Activated CD4-positive, alpha-beta T cell treated with anti-CD3 and anti-CD28 coated beads, Interleukin-2, amount 50 U/mL, for 1 hour (primary cell): Measurements from ENCODE around the gene CENATAC.
"Not testable (repeated sequence)": the region's sequence is repeated elsewhere in the genome, so short reads cannot be mapped to it uniquely, and the experiment has no call there.

Experiments
- DNase-seq: peaks from one replicate; pipeline ENCODE4 v3.0.0-alpha.2; 2020

CENATAC gene

DNA sequence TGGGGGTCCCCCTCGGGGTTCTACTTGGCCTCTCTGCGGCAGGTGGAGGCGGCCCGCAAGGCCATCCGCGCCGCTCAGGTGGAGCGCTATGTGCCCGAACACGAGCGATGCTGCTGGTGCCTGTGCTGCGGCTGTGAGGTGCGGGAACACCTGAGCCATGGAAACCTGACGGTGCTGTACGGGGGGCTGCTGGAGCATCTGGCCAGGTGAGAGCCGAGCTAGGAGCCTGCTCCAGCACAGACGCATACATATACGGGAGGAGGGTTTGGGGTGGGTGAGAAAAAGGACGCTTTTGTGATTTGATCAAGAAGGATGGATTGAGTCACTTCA, 415 bp downstream of the CENATAC start:
- peak; percentile 11 for DNase-seq

DNA sequence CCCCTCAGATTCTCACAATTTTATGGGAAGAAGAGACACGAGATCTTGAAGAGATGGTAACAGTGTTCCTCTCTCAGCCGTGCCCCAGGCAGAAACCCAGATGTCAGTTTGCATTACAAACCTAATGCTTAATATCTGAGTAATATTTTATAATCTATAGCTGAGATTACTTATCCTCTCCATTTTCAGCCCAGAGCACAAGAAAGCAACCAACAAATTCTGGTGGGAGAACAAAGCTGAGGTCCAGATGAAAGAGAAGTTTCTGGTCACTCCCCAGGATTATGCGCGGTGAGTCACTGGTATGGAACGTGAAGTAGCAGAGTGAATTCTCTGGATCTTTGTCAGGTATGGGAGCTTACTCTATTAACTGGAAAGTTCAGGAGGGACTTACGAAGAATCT, 884 bp downstream of the CENATAC start:
- DNase-seq: no peak

GRCh38 chr11:119000906-119001305, 3.0 kb downstream of the CENATAC start:
- no peak for DNase-seq

DNA sequence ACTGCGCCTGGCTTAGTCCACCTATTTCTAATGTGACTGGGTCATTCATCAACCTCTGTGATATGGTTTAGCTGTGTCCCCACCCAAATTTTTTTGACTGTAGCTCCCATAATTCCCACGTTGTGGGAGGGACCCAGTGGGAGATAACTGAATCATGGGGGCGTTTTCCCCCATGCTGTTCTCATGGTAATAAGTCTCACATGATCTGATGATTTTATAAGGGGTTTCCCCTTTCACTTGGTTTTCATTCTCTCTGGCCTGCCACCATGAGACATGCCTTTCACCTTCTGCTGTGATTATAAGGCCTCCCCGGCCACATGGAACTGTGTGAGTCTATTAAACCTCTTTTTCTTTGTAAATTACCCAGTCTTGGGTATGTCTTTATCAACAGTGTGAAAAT, 8.7 kb downstream of the CENATAC start:
- no peak for DNase-seq

- no peak for DNase-seq
Observed at GRCh38 chr11:119011476-119012053, 13.6 kb downstream of the CENATAC start.

GRCh38 chr11:119012629-119013170, 14.8 kb downstream of the CENATAC start:
- no peak for DNase-seq

- DNase-seq: no peak
Observed at GRCh38 chr11:119014209-119014924, 16.4 kb downstream of the CENATAC start.

DNA sequence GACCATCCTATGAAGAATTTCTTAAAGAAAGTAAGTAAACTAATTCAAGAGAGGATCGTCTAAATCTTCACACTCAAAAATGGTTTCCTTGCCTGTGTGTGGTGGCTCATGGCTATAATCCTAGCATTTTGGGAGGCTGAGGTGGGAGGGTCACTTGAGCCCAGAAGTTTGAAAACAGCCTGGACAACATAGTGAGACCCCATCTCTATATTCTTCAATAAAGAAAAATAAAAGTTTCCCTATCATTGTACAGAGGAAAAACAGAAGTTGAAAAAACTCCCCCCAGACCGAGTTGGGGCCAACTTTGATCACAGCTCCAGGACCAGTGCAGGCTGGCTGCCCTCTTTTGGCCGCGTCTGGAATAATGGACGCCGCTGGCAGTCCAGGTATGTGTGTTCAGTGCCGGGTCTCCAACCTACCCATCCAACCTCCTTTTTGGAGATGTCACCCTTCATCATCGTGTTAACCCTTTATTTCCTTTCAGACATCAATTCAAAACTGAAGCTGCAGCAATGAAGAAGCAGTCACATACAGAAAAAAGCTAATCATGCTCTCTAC, 17.2 kb downstream of the CENATAC start:
- DNase-seq: no peak

DNA sequence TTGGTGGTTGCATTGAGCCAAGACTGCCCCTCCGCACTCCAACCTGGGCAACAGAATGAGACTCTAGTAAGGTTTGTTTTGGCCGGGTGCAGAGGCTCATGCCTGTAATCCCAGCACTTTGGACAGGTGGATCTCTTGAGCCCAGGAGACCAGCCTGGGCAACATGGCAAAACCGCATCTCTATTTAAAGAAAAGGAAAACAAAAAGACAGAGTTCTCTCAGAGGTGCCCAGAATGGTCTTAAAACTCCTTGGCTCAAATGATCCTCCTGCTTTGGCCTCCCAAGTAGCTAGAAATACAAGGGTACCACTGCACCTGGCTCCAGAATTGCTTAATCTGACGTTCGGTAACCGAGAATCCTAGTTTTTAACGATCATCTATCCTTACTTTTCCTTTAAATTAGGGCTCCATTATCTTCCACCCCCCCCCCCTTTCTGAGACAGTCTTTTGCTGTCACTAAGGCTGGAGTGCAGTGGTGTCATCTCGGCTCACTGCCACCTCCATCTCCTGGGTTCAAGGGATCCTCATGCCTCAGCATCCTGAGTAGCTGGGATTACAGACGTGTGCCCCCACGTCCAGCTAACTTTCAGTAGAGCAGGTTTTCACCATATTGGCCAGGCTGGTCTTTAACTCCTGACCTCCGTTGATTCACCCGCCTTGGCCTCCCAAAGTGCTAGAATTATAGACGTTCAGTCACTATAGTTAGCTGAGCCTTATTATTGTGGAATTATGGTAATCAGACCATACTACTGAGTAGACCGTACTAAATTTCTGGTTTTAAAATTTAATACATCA, 18.5 kb downstream of the CENATAC start:
- no peak for DNase-seq

- not testable (repeated sequence) for DNase-seq
Observed at GRCh38 chr11:119017377-119017776, 19.4 kb downstream of the CENATAC start.

- DNase-seq: peak; percentile 94
Observed at GRCh38 chr11:119018074-119018938, 20.4 kb downstream of the CENATAC start, which contains the start of the genes RPS25 and TRAPPC4. Gene RPS25, minus strand, starts transcription at chr11:119018343. Its CDS starts 59 bp downstream, at chr11:119018284. Gene TRAPPC4, plus strand, starts transcription at chr11:119018766. Its CDS starts 30 bp downstream, at chr11:119018796.

- DNase-seq: no peak
Observed at GRCh38 chr11:119019996-119020395, 22.1 kb downstream of the CENATAC start.

DNA sequence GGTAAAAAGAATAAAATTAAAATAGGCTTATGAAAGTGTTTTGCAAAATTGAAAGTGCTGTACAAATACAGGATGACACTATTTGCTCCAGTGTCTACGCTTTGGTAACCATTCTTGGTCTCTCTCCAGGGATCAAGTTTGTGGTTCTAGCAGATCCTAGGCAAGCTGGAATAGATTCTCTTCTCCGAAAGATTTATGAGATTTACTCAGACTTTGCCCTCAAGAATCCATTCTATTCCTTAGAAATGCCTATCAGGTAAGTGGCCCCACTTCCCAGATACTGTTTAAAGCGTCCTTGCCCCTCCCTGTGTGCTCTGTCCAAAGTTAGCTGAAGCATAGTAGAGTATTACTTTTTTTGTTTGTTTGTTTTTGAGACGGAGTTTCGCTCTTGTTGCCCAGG, 23.7 kb downstream of the CENATAC start:
- no peak for DNase-seq

DNA sequence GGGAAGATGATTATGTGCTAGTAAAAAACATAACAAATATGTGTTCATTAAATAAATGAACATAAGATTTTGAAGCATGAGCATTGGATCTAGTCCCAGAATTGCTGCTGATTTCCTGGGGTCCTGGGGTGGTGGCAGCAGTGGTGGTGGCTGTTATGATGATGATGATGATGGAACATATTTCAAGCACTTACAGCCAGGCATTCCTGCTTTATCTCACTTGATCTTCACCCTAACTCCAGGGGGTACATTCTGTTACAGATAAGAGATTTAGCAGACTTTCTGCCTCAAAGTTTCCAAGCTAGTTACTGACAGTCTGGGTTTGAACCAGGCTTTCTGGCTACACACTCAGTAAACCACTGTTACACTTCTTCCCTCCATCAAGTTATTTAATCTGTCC, 25.8 kb downstream of the CENATAC start:
- no peak for DNase-seq

DNA sequence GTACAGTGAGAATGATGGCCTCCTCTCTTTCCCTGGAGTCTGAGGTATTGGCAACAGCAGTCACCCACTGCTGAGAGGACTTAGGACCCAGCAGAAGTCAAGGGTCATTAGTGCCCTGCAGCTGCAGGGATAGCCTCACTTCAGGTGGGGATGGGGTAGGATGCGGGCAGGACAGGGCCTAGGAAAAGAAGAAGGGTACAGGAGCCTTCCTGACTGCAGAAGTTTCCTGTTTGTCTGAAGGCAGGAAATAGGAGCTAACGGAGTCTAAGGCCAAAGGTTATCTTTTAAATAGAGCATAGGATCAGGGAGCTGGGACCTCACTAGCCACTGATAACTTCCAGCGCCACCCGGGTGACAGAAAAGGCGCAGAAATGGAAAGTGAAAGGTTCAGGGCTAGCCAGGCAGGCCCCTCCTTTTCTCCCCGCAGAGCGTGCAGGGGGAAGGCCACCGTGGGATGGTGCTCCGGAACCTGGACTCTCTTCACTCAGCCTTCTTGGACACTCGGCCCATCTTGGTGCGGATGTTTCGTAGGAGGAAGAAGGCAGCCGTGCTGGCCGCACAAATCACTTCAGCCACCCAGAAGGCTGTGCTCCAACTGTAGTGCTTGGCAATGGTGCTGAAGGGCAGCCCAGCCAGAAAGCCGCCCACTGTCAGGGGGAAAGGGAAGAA, 26.6 kb downstream of the CENATAC start:
- no peak for DNase-seq

- DNase-seq: no peak
Observed at GRCh38 chr11:119025099-119025473, 27.1 kb downstream of the CENATAC start.

DNA sequence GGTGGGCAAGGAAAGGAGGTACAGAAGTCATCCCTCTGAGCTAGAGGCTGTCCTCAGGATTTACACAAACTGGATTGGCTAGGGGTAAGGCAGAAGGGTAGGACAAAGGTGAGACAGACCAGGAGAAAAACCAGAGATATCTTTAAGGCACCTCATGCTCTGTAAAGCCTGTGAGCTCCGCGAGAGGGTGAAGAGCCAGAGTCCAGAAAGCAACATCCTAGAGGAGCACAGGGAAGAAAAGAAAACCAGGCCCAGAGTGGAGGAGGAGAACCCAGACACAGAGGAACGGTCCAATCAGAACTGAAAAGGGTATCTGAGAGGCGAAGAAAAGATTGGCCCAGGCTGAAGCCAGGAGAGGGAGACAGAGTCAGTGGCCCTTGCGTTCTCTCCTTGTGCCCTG, 27.6 kb downstream of the CENATAC start:
- DNase-seq: no peak

DNA sequence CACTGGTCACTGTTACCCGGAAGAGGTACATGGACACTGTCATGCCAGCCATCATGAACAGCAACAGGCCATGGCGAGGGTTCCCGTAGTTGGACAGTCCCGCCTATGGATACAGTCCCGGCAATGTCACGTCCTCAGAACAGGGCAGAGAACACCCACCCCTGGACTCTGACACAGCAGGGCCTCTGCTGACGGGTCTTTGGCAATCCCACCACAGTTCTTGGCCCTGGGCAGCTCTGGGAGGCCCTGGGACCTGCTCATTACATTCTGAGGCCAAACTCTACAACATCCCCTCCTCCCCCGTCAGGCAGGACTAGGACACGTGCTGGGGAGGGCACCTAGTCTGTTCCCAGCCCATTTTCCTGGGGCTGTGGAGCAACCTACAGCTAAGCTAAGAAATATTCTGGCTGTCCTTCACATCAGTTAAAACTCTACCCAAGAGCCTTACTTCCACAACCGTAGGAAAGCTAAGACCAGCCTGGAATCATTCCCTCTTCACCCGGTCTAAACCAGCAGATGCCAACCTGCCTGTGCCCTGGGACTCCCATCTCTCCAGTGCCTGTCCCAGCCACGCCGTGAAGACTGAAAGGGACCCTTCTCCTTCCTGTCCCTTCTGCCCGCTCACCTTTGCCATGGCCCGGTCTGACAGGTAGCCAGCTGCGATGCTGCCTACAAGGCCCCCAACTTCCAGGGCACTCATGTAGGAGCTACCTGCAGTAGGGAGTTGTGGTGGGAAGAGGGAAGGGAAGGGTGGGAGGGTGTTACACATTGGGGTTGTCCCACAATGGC, 28.2 kb downstream of the CENATAC start:
- DNase-seq: no peak

GRCh38 chr11:119026970-119027369, 29.0 kb downstream of the CENATAC start:
- no peak for DNase-seq

GRCh38 chr11:119027561-119028345, 29.8 kb downstream of the CENATAC start:
- DNase-seq: no peak
